Tibial nerve (tissue), 4 donors: ENCODE measurements around the gene SEMA3G.
A peak's percentile ranks its signal among the peaks of the same experiment; 100 is the strongest.

Source experiments
- CTCF ChIP-seq, 5 experiments: fragments of 200-600 bp in 3 of 5; fragments of 450-650 bp in 2 of 5; sonication (generic) in 3 of 5; IDR thresholded peaks; one replicate each; pipeline ENCODE4 v1.5.1; 2016 to 2019; ENCODE audit warnings: antibody characterized with exemption in 5 of 5, mild to moderate bottlenecking in 3 of 5, moderate library complexity in 2 of 5
- EP300 ChIP-seq, 2 donors: sonication (generic); formaldehyde crosslinking; IDR thresholded peaks; one replicate each; pipeline ENCODE4 v1.6.1; 2017; ENCODE audit warnings: antibody characterized with exemption in 2 of 2, mild to moderate bottlenecking in 1 of 2

- TF ChIP-seq EP300 (IDR thresholded peaks at IDR 0.05) (no peak), CTCF (IDR thresholded peaks at IDR 0.05) (peak; percentile 98 to 100 (median 99))
Measured at GRCh38 chr3:52446631-52447511, 2.0 kb upstream of the SEMA3G start.
